Measurements from ENCODE around the gene PRDX2. TPM values are rescaled to one million over a fixed set of nuclear protein-coding genes. Genes with fewer than 3 reads are reported as not detected.

PRDX2 gene
- total and polyA plus RNA-seq, 2 experiments from 2014 or later, result 346 to 465 TPM

DNA sequence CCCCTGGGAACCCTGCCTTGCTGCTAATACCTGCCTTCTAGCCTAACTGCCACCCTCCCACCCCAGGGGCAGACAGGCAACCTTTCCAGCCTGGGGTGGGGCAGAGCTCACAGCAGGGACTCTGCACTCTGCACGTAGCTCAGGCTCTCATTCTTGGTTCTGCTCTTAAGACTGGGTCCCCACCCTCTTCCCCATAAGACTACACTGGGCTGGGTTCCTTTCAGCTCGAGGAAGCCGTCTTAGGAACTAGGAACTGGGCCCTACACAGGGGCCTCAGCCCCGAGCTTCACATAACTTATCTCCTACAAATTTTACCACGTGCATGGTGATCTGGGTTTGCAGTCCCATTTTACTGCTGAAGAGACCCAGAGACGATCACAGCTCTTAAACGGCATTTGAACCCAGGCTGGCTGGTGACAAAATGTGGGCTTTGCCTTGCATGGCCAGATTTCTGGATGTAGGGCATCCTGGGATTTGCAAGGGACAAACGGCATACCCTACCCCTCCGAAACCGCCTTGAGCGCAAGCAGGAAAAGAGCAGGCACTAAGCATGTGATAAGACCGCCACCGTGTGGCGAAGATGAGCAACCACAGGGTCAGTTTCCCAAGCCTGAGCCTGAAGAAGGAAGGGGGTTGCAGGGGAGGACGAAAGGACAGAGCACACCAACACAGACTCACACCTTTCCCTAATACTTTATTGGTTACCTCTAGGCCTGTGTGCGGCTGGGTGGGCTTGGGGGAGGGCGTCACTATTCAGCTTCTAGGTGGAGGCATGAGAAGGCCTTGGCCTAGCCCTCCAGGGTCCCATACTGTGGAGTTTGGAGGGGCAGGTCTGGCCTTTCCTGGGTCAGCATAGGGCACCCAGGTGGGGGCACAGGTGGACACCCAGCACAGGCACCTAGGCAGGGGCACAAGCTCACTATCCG lies 5.2 kb downstream of the PRDX2 start:
- Mint-ChIP-seq H3K9me3 (peaks cover 3% of the 10 kb centered on the region; the same call in 2 of the 3 replicates), H3K36me3 (ENCODE audit: low read depth) (peaks cover 49% of the 10 kb centered on the region), H3K27ac (peak overlapping the region; percentile 19; the same call in 1 of the 2 replicates), H3K4me3 (peak overlapping the region; percentile 11; the same call in 1 of the 3 replicates), H3K27me3 (ENCODE audit: insufficient read depth, low read depth, poor library complexity) (peaks cover 25% of the 10 kb centered on the region), H3K4me1 (peaks cover 21% of the 10 kb centered on the region)
- Histone ChIP-seq H4K20me1 (replicated peaks; ENCODE audit: insufficient read depth) (no peaks in the 10 kb centered on the region), H3K4me3 (peak overlapping the region; percentile 6; the same call in 1 of the 2 replicates), H3K79me2 (replicated peaks; ENCODE audit: insufficient read depth) (peaks cover 12% of the 10 kb centered on the region), H3K27ac (ENCODE audit: low read depth) (no peak overlapping the region), H3K4me1 (ENCODE audit: insufficient read depth) (peaks cover 26% of the 10 kb centered on the region), H3K36me3 (ENCODE audit: insufficient read depth) (peaks cover 9% of the 10 kb centered on the region; the same call in 1 of the 2 replicates), H3K27me3 (ENCODE audit: insufficient read depth) (peaks cover 19% of the 10 kb centered on the region), H2AFZ (no peak overlapping the region), H3K9me2 (ENCODE audit: insufficient read depth) (no peaks in the 10 kb centered on the region), H3F3A (replicated peaks; ENCODE audit: low read depth) (peaks cover 24% of the 10 kb centered on the region), H3K4me2 (peak overlapping the region; percentile 42)
- ATAC-seq (peak; percentile 30), DNase-seq (ENCODE audit: low spot score) (peak; percentile 96)
- TF ChIP-seq POLR2AphosphoS5 (IDR thresholded peaks at IDR 0.05; ENCODE audit: low read depth), result 0 out of 2 replicates have a peak, but pooled peaks have one; percentile 48
- TF ChIP-seq CTCF (conservative IDR thresholded peaks at IDR 0.05; ENCODE audit: low read depth in 2 of 2), result peak; percentile 88 to 100
- no peak for TF ChIP-seq JUNB (IDR thresholded peaks at IDR 0.05; ENCODE audit: unreplicated experiment)
- TF ChIP-seq ETS1 (IDR thresholded peaks at IDR 0.05), result 0 out of 2 replicates have a peak, but pooled peaks have one; percentile 48

DNA sequence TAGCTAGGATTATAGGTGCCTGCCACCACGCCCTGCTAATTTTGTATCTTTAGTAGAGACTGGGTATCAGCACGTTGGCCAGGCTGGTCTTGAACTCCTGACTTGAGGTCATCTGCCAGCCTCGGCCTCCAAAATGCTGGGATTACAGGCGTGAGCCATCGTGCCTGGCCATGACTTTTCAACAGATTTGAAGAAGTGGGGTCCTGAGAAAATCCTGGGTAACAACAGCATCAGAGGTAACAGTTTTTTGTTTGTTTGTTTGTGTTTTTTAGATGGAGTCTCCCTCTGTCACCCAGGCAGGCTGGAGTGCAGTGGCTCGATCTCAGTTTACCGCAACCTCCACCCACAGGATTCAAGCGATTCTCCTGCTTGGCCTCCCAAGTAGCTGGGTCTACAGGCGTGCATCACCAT lies 6.6 kb downstream of the PRDX2 start:
- no peak overlapping the region for H3K27ac ChIP-seq (ENCODE audit: low read depth)
- no peaks in the 10 kb centered on the region for H3K79me2 ChIP-seq (replicated peaks; ENCODE audit: insufficient read depth)
- no peak overlapping the region for H3K4me3 ChIP-seq
- no peak overlapping the region for H3K4me2 ChIP-seq
- peaks cover 38% of the 10 kb centered on the region for H3K36me3 Mint-ChIP-seq (ENCODE audit: low read depth)
- no peaks in the 10 kb centered on the region for H4K20me1 ChIP-seq (replicated peaks; ENCODE audit: insufficient read depth)
- H3K27me3 ChIP-seq (ENCODE audit: insufficient read depth), result peaks cover 27% of the 10 kb centered on the region
- no peak overlapping the region for H3K4me3 Mint-ChIP-seq
- H3K4me1 Mint-ChIP-seq, result peaks cover 24% of the 10 kb centered on the region
- peaks cover 3% of the 10 kb centered on the region; the same call in 2 of the 3 replicates for H3K9me3 Mint-ChIP-seq
- peaks cover 38% of the 10 kb centered on the region for H3K27me3 Mint-ChIP-seq (ENCODE audit: insufficient read depth, low read depth, poor library complexity)
- H3F3A ChIP-seq (replicated peaks; ENCODE audit: low read depth), result peaks cover 30% of the 10 kb centered on the region
- no peaks in the 10 kb centered on the region for H3K9me2 ChIP-seq (ENCODE audit: insufficient read depth)
- no peak overlapping the region for H2AFZ ChIP-seq
- H3K36me3 ChIP-seq (ENCODE audit: insufficient read depth), result peaks cover 8% of the 10 kb centered on the region; the same call in 1 of the 2 replicates
- H3K4me1 ChIP-seq (ENCODE audit: insufficient read depth), result peaks cover 27% of the 10 kb centered on the region
- ATAC-seq (no peak), DNase-seq (ENCODE audit: low spot score) (no peak)
- H3K27ac Mint-ChIP-seq, result no peak overlapping the region
- TF ChIP-seq POLR2AphosphoS5 (IDR thresholded peaks at IDR 0.05; ENCODE audit: low read depth), result no peak
- no peak for TF ChIP-seq EZH2 (IDR thresholded peaks at IDR 0.05; ENCODE audit: low read depth, unreplicated experiment)
- no peak for TF ChIP-seq ZNF462 (CRISPR knock-in tag; IDR thresholded peaks at IDR 0.05)
